HG03521 (cell line): ENCODE results near the gene TRIM4.
"Not testable (repeated sequence)": the region's sequence is repeated elsewhere in the genome, so short reads cannot be mapped to it uniquely, and the experiment has no call there.

Experiments
- ATAC-seq: cut with Tn5 transposase; IDR thresholded peaks from one replicate; pipeline ENCODE4 v1.9.1; 2021; ENCODE audit warnings: mild to moderate bottlenecking, moderate library complexity; ENCODE audit not compliant: unreplicated experiment

The TRIM4 gene, protein sequence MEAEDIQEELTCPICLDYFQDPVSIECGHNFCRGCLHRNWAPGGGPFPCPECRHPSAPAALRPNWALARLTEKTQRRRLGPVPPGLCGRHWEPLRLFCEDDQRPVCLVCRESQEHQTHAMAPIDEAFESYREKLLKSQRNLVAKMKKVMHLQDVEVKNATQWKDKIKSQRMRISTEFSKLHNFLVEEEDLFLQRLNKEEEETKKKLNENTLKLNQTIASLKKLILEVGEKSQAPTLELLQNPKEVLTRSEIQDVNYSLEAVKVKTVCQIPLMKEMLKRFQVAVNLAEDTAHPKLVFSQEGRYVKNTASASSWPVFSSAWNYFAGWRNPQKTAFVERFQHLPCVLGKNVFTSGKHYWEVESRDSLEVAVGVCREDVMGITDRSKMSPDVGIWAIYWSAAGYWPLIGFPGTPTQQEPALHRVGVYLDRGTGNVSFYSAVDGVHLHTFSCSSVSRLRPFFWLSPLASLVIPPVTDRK

DNA sequence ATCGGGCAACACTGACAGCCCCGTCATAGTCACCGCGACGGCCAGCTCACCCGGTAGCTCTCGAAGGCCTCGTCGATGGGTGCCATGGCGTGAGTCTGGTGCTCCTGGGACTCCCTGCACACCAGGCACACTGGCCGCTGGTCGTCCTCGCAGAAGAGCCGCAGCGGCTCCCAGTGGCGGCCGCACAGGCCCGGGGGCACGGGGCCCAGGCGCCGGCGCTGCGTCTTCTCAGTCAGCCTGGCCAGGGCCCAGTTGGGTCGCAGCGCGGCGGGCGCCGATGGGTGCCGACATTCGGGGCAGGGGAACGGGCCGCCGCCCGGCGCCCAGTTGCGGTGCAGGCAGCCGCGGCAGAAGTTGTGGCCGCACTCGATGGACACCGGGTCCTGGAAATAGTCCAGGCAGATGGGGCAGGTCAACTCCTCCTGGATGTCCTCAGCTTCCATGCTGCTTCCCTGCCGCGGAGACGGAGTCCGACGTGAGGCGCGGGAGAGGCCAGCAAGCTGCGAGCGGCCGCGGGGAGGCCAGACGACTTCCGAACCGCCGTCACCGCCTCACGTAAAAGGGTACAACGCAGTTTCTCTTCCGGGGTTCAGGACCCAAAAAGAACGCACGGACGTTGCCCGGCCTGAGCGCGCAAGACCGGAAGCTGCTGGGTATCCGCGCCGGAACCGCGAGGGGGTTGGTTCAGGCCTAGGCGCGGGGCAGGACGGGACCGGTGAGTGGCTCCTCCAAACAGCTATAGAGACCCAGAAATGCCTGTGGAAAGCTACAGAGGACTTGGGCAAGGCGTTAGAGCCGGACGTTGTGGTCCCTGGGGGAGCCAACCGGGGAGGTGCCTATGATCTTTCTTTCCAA is at the start of gene TRIM4:
Gene TRIM4 (minus strand): TSS at position 572 of the 855 bp plus-strand sequence. CDS start 129 bp downstream, at position 443.
- peak; percentile 96 for ATAC-seq

- ATAC-seq: no peak
Measured at GRCh38 chr7:99958564-99959227, 39.4 kb upstream of the TRIM4 start.

GRCh38 chr7:99955247-99955646 is 35.9 kb upstream of the TRIM4 start:
- ATAC-seq: no peak

DNA sequence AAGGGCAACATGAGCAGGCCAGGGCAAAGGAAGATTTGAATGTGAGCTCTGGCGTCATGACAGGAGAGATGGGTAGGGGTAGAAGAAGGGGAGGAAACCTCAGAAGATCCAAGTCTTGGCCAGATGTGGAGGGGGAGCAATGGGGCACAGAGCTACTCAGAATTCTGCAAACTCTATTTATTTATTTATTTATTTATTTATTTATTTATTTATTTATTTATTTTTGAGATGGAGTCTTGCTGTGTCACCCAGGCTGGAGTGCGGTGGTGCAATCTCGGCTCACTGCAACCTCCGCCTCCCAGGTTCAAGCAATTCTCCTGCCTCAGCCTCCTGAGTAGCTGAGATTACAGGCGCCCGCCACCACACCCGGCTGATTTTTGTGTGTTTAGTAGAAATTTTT is 35.3 kb upstream of the TRIM4 start:
- not testable (repeated sequence) for ATAC-seq

- ATAC-seq: no peak
Measured at GRCh38 chr7:99953649-99954048, 34.3 kb upstream of the TRIM4 start.

DNA sequence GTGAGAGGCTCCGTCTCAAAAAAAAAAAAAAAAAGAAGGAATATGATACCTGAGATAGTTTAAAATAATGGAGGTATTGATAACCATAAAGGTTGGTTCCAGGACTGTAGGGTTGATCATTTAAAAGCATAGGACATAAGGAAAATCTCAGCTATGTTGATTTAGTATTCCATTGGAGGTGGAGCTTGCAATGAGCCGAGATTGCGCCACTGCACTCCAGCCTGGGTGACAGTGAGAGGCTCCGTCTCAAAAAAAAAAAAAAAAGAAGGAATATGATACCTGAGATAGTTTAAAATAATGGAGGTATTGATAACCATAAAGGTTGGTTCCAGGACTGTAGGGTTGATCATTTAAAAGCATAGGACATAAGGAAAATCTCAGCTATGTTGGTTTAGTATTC is 33.3 kb upstream of the TRIM4 start:
- ATAC-seq: not testable (repeated sequence)

DNA sequence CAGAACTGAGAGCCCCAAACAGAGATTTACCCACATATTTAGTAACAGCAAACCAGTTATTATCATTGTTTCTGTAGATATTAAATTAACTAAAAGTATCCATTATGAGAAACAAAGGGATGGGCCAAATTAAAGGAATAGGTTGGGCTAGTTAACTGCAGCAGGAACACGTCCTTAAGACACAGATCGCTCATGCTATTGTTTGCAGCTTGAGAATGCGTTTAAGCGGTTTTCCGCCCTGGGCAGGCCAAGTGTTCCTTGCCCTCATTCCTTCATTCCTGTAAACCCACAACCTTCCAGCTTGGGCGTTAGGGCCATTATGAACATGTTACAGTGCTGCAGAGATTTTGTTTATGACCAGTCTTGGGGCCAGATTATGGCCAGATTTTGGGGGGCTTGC is 31.5 kb upstream of the TRIM4 start:
- not testable (repeated sequence) for ATAC-seq

- ATAC-seq: no peak
Measured at GRCh38 chr7:99949645-99950228, 30.4 kb upstream of the TRIM4 start.

DNA sequence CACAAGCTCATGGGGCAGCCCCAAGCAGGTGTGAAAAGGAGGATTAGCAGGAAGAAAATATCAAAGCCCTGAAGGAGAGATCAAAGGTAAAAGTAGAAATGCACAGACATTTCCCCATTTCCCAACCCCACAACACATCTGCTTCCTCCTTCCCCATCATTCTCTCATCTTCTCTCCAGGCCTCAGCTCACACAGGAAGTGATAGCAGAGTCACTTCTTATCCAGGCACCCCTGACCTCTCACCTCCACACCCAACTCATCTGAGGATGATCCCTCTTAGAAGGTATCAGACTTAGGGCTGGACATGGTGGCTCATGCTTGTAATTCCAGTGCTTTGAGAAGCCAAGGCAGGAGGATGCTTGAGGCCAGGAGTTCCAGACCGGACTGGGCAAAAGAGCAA is 28.3 kb upstream of the TRIM4 start:
- no peak for ATAC-seq

DNA sequence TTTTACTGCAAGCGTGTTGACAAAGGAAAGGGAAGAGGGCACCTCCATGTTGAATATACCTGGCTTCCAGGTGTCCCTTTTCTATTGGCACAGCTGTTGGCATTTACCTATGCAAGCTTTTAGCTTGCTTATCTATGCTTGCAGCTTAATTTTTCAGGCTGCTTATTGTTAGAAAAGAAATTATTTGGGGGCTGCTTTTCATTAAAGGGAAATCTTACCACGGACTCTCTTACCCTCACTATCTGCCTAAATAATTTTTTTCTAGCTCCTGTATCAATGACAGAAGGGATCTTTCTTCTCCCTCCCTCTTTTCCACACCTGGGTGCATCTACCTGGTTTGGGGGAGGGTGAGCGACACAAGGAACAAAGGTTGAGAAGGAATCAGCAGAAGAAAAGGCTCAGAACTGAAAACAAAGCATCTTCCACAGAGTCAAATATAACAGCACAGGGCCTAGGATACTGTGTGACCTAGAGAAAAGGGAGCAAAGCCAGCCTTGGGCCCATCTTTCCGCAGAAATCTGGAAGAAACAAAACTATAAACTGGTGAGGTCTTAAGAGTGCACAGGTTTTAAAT is 25.3 kb upstream of the TRIM4 start:
- ATAC-seq: no peak

DNA sequence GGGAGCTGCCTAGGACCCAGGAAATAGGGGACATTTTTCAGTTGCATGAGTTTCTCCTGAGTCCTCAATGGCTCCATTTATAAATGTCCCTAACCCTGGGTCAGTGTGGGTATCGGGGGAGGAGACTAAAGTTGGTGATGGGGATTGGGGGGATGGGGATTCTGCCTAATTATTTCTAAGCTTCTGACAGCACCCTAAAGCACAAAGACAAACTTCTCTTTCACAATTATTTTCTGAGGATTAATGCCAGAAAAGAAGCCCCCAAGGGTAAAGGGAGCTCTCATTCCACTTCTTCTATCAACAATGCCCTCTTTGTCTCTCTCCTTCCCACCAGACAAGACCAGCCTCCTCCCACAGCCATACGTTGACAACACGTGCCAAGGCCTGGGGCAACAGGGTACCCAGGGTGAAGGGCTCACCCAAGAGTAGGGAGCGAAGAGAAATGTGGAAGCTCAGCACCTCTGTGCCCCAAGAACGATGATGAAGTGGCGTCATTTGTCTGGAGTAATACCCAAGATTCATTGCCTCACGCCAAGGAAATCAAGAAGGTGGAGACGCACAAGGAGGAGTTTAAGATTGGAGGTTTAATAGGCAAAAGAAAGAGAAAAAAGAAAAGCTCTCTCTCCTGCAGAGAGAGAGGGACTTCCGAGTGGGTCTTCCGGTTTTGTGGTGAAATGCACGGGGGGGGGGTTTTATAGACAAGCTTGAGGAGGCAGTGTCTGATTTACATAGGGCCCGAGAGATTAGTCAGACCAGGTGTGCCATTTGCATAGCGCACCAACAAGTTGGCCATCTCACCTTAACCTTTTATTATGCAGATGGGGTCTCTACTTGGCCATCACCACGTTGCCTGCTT is 24.5 kb upstream of the TRIM4 start:
- ATAC-seq: no peak

GRCh38 chr7:99938296-99938695 is 19.0 kb upstream of the TRIM4 start:
- no peak for ATAC-seq

- not testable (repeated sequence) for ATAC-seq
Measured at GRCh38 chr7:99935009-99935408, 15.7 kb upstream of the TRIM4 start.

DNA sequence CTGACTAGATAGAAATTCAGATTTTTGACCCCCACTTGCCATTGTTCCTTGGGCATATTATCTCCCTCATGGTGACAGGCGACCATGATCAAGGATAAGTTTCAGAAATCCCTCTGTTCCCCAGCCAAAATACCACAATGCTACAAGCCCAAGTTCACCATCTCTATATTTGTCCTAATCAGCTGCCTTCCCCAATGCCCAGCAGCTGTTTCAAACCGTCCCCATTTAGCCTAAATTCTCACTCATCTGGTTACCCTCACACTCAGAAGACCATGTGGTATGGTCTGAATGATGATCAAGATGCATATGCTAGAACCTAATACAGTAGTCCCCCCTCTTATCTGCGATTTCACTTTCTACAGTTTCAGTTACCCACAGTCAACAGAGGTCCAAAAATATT is 11.0 kb upstream of the TRIM4 start:
- no peak for ATAC-seq

DNA sequence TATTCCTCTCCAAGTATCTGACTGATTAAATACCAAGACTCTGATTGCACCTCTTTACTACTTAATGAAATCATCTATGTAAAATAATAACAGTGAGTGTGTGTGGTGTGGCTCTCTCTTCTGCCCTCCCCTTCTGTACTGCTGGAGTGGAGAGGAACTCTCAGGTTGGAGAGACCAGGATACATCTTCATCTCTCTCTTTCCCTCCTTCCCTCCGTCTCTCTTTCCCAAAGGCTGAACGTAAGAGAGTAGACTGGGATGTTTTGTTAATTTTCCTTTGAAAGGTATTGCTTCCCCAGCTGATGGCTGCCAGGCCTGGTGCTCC is 10.4 kb upstream of the TRIM4 start:
- no peak for ATAC-seq

- ATAC-seq: no peak
Measured at GRCh38 chr7:99928994-99929729, 9.8 kb upstream of the TRIM4 start, which contains the start of gene GJC3. GJC3 (minus strand) TSS chr7:99929620; CDS start chr7:99929620, 0 bp downstream.

- no peak for ATAC-seq
Measured at GRCh38 chr7:99928188-99928587, 8.9 kb upstream of the TRIM4 start.

- no peak for ATAC-seq
Measured at GRCh38 chr7:99927536-99927935, 8.2 kb upstream of the TRIM4 start.

GRCh38 chr7:99926321-99926720 is 7.0 kb upstream of the TRIM4 start:
- no peak for ATAC-seq
